GM18909 (cell line): ENCODE measurements around the gene SHROOM2.

Experiments
- ATAC-seq: cut with Tn5 transposase; IDR thresholded peaks from one replicate; pipeline ENCODE4 v1.9.1; 2021; ENCODE audit warnings: mild to moderate bottlenecking; ENCODE audit not compliant: unreplicated experiment, poor library complexity

The SHROOM2 gene

DNA sequence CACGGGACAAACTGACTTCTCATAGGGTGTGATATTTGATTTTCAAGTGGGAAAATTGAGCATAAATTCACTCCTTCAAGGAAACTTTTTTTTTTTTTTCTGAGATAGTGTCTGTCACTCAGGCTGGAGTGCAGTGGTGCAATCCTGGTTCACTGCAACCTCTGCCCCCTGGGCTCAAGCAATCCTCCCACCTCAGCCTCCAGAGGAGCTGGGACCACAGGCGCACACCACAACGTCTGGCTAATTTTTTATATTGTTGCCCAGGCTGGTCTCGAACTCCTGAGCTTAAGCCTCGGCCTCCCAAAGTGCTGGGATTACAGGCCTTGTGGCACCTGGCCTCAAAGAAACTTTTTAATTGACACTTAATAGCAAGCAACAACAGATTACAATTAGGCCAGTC, 194.7 kb downstream of the SHROOM2 start:
- ATAC-seq, result no peak

DNA sequence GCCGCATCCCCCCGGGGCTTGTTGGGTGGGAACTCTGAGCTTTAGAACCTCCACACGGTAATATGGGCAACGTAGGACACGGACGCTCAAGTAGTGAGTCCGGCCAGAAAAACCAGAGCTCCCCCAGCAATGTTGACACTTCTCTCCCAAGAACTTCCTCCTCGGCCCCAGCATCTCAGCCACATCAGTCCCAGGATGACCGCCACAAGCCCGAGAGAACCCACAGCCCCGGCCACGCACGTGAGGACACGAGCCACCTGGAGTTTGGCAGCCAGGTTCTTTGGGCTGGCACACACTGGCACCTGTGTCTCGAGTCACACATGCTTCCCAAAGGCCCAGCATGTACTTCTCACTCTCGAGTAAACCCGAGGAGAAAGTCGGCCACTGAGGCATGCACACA, 197.2 kb downstream of the SHROOM2 start:
- ATAC-seq, result no peak

DNA sequence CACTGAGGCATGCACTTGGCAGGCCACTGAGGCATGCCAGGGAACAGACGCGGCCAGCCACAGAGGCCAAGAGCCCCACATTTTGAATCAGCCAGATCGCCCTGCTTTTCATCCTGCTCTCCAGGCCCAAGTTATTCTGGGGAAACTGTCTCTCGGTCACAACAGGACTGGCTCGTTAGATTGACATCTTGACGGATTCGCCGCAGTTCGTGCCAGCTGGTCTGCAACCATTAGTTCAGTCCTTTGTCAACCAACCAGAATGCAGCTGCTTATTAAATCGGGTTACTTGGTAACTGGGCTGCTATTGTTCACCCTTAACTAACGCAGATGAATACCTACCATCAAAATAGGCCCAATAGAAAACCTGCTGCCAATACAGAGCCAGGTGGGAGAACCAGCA, 197.6 kb downstream of the SHROOM2 start:
- ATAC-seq, result no peak

DNA sequence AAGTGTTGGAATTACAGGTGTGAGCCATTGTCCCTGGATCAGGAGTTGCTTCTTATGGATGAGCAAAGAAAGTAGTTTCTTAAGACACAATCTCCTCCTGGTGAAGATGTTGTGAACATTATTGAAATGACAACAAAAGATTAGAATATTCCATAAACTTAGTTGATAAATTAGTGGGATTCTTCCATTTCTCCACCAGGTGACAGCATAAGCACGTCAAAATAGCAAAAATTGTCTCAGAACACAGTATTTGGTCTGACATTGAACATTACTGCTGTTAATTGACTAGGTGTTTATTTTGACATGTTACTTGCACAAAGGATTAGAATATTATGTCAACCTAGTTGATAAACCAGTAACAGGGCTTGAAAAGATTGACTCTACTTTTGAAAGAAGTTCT, 202.5 kb downstream of the SHROOM2 start:
- ATAC-seq, result no peak

DNA sequence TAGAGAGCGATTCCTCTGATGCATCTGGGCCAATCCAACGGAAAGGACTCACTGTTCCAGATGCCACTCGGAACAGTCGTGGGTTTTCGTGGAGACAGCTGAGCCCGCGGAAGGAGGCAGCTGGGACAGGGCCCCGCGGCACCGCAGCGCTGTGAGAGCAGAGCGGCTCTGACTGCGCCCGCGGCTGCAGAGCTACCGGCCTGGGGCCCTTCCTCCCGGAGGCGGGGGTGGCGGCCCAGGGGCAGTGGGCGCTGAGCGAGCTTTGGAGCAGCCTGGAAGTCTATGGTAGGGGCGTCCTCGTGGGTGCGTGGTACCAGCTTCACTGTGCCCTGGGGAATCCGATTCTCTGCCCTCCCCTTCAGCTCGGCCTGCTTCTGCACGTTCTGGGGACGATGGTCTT, 205.8 kb downstream of the SHROOM2 start:
- no peak for ATAC-seq

DNA sequence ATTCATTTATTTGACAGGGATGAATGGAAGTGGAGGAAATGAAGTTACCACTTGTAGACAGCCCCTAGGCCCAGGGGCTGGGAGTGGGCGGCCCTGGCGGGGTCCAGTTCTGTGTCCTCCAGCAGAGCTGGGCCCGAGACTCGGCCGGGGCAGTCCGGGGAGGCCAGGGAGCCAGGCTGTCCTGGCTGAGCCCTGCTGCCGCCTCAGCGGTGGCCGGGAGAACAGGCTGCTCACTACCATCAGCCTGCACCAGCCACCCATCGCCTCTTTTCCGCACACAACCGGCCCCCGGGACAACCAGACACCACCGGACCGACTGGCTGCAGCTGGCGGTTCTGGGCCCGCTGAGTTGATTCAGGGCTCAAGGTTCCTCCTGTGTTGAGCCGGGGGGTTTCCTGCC, 206.5 kb downstream of the SHROOM2 start:
- ATAC-seq, result no peak

DNA sequence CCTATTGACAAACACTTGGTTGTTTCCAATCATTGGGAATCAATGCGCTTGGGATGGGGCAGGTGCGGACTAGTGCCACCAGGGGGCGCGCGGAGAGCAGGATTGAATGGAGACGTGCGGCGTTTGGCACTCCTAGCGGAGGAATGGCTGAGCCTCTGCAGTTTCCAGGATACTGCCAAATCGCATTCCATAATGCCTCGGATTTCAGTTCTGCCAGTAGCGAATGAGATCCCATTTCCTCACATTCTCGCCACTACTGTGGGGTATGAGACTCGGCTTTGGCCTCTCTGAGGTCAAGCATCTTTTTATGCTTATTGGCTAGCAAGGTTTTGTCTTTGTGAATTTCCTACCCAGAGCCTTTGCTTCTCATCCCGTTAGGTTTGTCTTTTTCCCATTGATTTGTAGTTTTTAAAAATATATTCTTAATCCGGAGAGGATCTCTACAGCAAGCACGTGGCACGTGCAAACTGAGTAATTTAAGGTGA, 209.7 kb downstream of the SHROOM2 start:
- ATAC-seq, result peak; percentile 75

DNA sequence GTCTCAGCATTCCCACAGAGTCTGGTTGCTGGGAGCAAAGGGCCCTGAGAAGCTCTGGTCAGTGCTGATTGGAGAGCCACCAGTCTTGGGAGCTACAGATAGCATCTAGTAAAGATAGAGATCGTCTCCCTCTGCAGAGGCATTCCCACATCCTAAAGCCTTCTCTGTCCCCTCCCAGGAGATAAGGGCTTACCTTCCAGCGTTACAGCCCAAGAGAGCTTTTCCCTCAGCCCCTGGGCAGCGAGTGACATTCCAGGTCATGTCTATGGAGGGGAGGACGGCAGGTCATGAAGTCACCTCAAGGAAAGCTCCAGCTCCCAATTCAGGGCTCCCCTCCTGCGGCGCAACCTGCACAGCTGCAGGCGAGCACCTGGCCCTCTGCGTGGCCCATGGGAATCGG, 210.8 kb downstream of the SHROOM2 start:
- peak; percentile 12 for ATAC-seq

DNA sequence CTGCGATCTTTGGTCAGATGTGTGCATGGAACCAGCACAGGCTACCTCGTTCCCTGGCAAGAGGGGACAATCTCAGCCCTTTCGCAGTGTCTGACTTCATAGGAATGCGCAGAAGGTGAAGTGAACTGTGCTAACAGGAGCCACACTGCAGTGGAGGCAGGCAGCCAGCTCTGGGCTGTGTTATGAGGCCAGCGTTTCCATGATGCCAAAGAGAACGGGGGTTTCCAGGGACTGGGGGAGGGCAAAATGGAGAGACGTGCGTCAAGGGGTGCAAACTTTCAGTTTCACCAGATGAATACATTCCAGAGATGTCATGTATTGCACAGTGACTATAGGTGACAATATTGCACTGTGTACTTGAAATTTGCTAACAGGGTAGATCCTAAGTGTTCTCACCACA, 211.3 kb downstream of the SHROOM2 start:
- peak; percentile 68 for ATAC-seq
